HL-60 (cell line): ENCODE results near the gene CACNA1S.

ENCODE experiments used
- DNase-seq, 2 experiments: peaks; one replicate each; pipeline ENCODE4 v3.0.0-alpha.2; 2010 to 2020; ENCODE audit warnings: low read depth in 1 of 2, low spot score in 1 of 2
- H3K27ac ChIP-seq: fragments of 250-450 bp; sonication (Bioruptor Pico); replicated peaks from 2 replicates; pipeline ENCODE4 v1.5.1; 2020; ENCODE audit warnings: mild to moderate bottlenecking, moderate library complexity
- H3K27me3 ChIP-seq: fragments of 250-450 bp; sonication (Bioruptor Pico); 2 replicates; pipeline ENCODE4 v1.5.1; 2021; ENCODE audit warnings: mild to moderate bottlenecking, moderate library complexity; ENCODE audit not compliant: insufficient read depth, poor library complexity, severe bottlenecking
- H3K4me3 ChIP-seq: replicated peaks from 2 replicates; pipeline ENCODE4 v1.5.1; 2011; ENCODE audit warnings: mild to moderate bottlenecking, control low read depth, low read length; ENCODE audit not compliant: insufficient read depth
- GABPA ChIP-seq: IDR thresholded peaks from 2 replicates; pipeline ENCODE4 v1.6.1; 2012; ENCODE audit warnings: low read depth
- POLR2AphosphoS5 ChIP-seq: IDR thresholded peaks from 2 replicates; pipeline ENCODE4 v1.6.1; 2012; ENCODE audit warnings: low read depth
- SPI1 ChIP-seq: IDR thresholded peaks from 2 replicates; pipeline ENCODE4 v1.6.1; 2012; ENCODE audit warnings: low read depth, mild to moderate bottlenecking, borderline replicate concordance
- TF ChIP-seq, protein P1 (sequence below): IDR thresholded peaks from one replicate; pipeline ENCODE4 v1.5.1; 2011; ENCODE audit warnings: low read length, control low read depth, inconsistent platforms; ENCODE audit not compliant: insufficient read depth
- TF ChIP-seq, protein P2 (sequence below): IDR thresholded peaks from 2 replicates; pipeline ENCODE4 v1.6.1; 2012; ENCODE audit warnings: low read depth; ENCODE audit not compliant: insufficient replicate concordance

Gene CACNA1S

DNA sequence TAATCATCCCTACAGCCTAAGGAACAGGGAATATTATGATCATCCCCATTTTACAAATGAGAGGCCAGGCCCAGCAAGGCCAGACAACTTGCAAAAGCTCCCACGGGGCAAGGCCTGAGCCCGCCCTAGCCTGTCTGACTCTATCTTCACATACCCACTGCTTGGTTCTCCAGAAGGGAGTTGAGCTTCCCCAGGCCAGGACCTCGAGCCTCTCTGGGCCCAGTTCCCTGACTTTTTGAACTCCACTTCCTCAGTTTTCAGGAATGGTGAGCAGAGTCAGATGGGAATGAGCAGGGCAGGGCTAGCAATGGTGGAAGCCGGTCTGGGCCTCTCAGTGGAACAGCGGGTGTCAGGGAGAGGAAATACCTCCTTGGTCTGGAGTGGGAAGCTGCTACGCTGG, 39.3 kb downstream of the CACNA1S start:
- TF ChIP-seq, protein P1, sequence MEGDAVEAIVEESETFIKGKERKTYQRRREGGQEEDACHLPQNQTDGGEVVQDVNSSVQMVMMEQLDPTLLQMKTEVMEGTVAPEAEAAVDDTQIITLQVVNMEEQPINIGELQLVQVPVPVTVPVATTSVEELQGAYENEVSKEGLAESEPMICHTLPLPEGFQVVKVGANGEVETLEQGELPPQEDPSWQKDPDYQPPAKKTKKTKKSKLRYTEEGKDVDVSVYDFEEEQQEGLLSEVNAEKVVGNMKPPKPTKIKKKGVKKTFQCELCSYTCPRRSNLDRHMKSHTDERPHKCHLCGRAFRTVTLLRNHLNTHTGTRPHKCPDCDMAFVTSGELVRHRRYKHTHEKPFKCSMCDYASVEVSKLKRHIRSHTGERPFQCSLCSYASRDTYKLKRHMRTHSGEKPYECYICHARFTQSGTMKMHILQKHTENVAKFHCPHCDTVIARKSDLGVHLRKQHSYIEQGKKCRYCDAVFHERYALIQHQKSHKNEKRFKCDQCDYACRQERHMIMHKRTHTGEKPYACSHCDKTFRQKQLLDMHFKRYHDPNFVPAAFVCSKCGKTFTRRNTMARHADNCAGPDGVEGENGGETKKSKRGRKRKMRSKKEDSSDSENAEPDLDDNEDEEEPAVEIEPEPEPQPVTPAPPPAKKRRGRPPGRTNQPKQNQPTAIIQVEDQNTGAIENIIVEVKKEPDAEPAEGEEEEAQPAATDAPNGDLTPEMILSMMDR, result no peak
- TF ChIP-seq POLR2AphosphoS5 (no peak), SPI1 (no peak)
- H3K27ac ChIP-seq, result no peak overlapping the region
- peaks cover 2% of the 10 kb centered on the region for H3K27me3 ChIP-seq
- H3K4me3 ChIP-seq, result no peak overlapping the region
- no peak for DNase-seq

DNA sequence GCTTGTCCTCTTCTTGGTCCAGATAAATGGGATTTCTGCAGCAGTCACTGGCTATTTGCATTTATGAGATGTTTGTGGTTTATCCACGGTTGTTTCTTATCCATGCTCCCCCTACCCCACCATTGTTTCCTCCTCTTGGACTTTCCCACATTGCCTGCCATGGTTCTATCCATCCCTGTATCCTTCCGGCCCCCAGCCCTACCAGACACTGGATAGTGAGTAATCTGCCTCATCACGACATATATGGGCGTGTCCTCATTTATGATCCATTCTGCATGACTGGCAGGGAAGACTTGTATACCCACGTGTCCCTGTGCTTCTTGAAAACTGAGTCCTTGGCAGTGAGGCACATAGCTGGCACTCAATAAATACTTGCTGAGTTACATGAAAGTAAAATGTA, 40.1 kb downstream of the CACNA1S start:
- DNase-seq, result no peak
- H3K4me3 ChIP-seq, result no peak overlapping the region
- TF ChIP-seq, protein P2, sequence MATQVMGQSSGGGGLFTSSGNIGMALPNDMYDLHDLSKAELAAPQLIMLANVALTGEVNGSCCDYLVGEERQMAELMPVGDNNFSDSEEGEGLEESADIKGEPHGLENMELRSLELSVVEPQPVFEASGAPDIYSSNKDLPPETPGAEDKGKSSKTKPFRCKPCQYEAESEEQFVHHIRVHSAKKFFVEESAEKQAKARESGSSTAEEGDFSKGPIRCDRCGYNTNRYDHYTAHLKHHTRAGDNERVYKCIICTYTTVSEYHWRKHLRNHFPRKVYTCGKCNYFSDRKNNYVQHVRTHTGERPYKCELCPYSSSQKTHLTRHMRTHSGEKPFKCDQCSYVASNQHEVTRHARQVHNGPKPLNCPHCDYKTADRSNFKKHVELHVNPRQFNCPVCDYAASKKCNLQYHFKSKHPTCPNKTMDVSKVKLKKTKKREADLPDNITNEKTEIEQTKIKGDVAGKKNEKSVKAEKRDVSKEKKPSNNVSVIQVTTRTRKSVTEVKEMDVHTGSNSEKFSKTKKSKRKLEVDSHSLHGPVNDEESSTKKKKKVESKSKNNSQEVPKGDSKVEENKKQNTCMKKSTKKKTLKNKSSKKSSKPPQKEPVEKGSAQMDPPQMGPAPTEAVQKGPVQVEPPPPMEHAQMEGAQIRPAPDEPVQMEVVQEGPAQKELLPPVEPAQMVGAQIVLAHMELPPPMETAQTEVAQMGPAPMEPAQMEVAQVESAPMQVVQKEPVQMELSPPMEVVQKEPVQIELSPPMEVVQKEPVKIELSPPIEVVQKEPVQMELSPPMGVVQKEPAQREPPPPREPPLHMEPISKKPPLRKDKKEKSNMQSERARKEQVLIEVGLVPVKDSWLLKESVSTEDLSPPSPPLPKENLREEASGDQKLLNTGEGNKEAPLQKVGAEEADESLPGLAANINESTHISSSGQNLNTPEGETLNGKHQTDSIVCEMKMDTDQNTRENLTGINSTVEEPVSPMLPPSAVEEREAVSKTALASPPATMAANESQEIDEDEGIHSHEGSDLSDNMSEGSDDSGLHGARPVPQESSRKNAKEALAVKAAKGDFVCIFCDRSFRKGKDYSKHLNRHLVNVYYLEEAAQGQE, result no peak
- TF ChIP-seq, protein P1, result no peak
- no peak for TF ChIP-seq SPI1
- H3K27ac ChIP-seq, result no peak overlapping the region
- peaks cover 2% of the 10 kb centered on the region for H3K27me3 ChIP-seq

DNA sequence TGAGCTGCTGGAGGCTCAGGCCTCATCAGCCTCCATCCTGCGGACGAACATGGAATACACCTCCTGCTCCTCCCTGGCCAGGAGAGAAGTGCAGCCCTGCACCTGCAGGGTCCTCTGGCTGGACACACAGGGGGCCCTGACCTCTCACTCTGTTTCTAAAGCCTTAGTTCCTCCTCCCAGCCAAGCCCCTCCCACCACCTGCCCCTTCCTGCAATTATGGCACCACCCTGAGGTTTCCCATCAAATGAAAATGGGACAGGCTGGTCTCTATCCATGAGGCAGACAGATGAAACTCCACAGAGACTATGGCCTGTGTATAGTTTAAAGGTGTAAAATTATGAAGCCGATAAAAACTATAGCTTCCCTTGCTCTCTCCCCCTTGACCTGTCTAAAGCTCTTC, 42.6 kb downstream of the CACNA1S start:
- no peak for DNase-seq
- no peak overlapping the region for H3K27ac ChIP-seq

DNA sequence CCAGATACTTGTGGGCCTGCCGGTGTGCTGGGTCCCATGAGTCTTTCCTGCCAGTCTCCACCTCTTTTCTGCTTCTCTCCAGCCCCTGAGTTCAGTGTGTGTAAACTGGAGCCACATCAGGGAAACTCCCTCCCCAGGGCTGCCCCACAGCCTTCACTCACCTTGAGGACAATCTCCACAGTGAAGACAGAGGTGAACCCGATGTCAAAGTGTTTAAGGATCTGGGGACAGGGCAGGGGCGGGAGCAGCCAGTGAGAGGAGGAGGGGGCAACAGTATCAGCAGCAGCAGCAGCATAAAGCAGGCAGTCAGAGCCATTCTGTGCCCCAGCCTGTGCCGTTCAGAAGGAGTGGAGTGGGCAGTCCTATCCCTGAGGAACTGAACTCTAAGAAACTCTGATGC, 43.2 kb downstream of the CACNA1S start:
- peaks cover 2% of the 10 kb centered on the region for H3K27me3 ChIP-seq
- TF ChIP-seq POLR2AphosphoS5, result no peak
- TF ChIP-seq SPI1, result no peak
- TF ChIP-seq, protein P1, result no peak
- no peak for TF ChIP-seq GABPA
- TF ChIP-seq, protein P2, result no peak

More for the DNA sequence above, 42.6 kb downstream of the CACNA1S start:
- TF ChIP-seq, protein P1, result no peak
- TF ChIP-seq SPI1 (no peak), POLR2AphosphoS5 (no peak), GABPA (no peak)
- Histone ChIP-seq H3K27me3 (peaks cover 2% of the 10 kb centered on the region), H3K4me3 (no peak overlapping the region)

More for the DNA sequence above, 43.2 kb downstream of the CACNA1S start:
- H3K27ac ChIP-seq, result no peak overlapping the region
- no peak for DNase-seq
- no peak overlapping the region for H3K4me3 ChIP-seq
